Spleen (tissue), 11 donors: ENCODE data around the gene PHF20. TPM values are rescaled to one million over a fixed set of nuclear protein-coding genes. Genes with fewer than 3 reads are reported as not detected.
A peak's percentile ranks its signal among the peaks of the same experiment; 100 is the strongest.

Experiments
- DNase-seq: peaks from one replicate; pipeline ENCODE4 v3.0.0-alpha.2; 2020
- H3K27ac ChIP-seq, 8 donors: fragments of 200-600 bp; sonication (generic) in 7 of 8; 1 replicate in 4 of 8; 2 replicates in 4 of 8; pipeline versions ENCODE4 v1.5.0 to v1.8.0; 2016 to 2021; ENCODE audit warnings: inconsistent platforms in 4 of 8, mild to moderate bottlenecking in 4 of 8, moderate library complexity in 1 of 8
- H3K27me3 ChIP-seq, 7 donors: fragments of 200-600 bp; sonication (generic) in 6 of 7; replicated peaks in 1 of 7; 1 replicate in 4 of 7; 2 replicates in 3 of 7; pipeline versions ENCODE4 v1.5.0 to v1.8.0; 2016 to 2021; ENCODE audit warnings: inconsistent platforms in 3 of 7, mild to moderate bottlenecking in 1 of 7
- H3K36me3 ChIP-seq, 6 donors: fragments of 200-600 bp; sonication (generic) in 5 of 6; 1 replicate in 4 of 6; 2 replicates in 2 of 6; pipeline versions ENCODE4 v1.5.0 to v1.8.0; 2016 to 2021; ENCODE audit warnings: inconsistent platforms in 2 of 6
- H3K4me1 ChIP-seq, 6 donors: fragments of 200-600 bp; sonication (generic) in 5 of 6; 1 replicate in 3 of 6; 2 replicates in 3 of 6; pipeline versions ENCODE4 v1.5.0 to v1.8.0; 2016 to 2021; ENCODE audit warnings: inconsistent platforms in 3 of 6
- H3K4me3 ChIP-seq, 8 donors: fragments of 200-600 bp; sonication (generic) in 7 of 8; 1 replicate in 4 of 8; 2 replicates in 4 of 8; pipeline versions ENCODE4 v1.5.0 to v1.8.0; 2016 to 2021; ENCODE audit warnings: inconsistent platforms in 4 of 8, mild to moderate bottlenecking in 4 of 8, moderate library complexity in 2 of 8
- H3K9me3 ChIP-seq, 8 donors: fragments of 200-600 bp; sonication (generic) in 7 of 8; 1 replicate in 4 of 8; 2 replicates in 4 of 8; pipeline versions ENCODE4 v1.5.0 to v1.8.0; 2016 to 2021; ENCODE audit warnings: inconsistent platforms in 4 of 8
- POLR2A ChIP-seq, 3 donors: fragments of 450-650 bp; IDR thresholded peaks; one replicate each; pipeline ENCODE4 v1.5.1; 2017; ENCODE audit warnings: antibody characterized with exemption in 3 of 3, mild to moderate bottlenecking in 1 of 3
- POLR2AphosphoS5 ChIP-seq, 3 donors: sonication (generic); formaldehyde crosslinking; IDR thresholded peaks; one replicate each; pipeline ENCODE4 v1.5.1; 2017; ENCODE audit warnings: antibody characterized with exemption in 3 of 3
- WGBS, 5 donors: extraction: QIAGEN DNeasy Blood & Tissue Kit in 3 of 5; methylation state at CpG; one replicate each; pipeline versions ENCODE4 v1.1.5 to v1.1.7; 2013 to 2018; 5-methylcytosine and 5-hydroxymethylcytosine counted together
- intact Hi-C: fragments of 100-400 bp; cut with DNase I; formaldehyde crosslinking; loops from one replicate; pipeline ENCODE4 v1.15.0; 2023; ENCODE audit warnings: low total_unique reads
- polyA plus RNA-seq, 3 donors: library from polyadenylated mRNA; stranded (reverse); fragments of 200-250 nt; gene quantifications; one replicate each; pipeline ENCODE4 v1.2.1, GENCODE V29; 2013
- total RNA-seq, 7 donors: library from RNA; depleted of rRNA in 3 of 7; stranded (reverse); fragments of >200 nt in 3 of 7; fragmentation: NEBNext Ultra II Directional in 4 of 7; extraction: Animal tissue kit (Norgen Biotek cat#: 25700) in 4 of 7; gene quantifications; one replicate each; pipeline versions ENCODE4 v1.1.0 to v1.2.1, GENCODE V29; 2016 to 2021
- TF ChIP-seq, protein P1 (sequence below), 11 experiments: fragments of 200-600 bp in 7 of 11; fragments of 450-650 bp in 4 of 11; sonication (generic) in 4 of 11; IDR thresholded peaks in 8 of 11; conservative IDR thresholded peaks in 3 of 11; 1 replicate in 7 of 11; 2 replicates in 4 of 11; pipeline versions ENCODE4 v1.4.0 to v1.8.0; 2016 to 2021; ENCODE audit warnings: antibody characterized with exemption in 11 of 11, inconsistent platforms in 4 of 11, mild to moderate bottlenecking in 1 of 11
- donor health status: healthy with polysubstance abuse.
- donor health status: DM: no; HTN: no; CAD: no; lungs with moderate emphysema.
- donor health status: DM: no; HTN: no; CAD: no.
- donor health status: Bipolar disorder and iron deficiency.
- donor health status: healthy.
- donor health status: DM: no; HTN: no; CAD: no.
- donor health status: DM: yes; HTN: yes; CAD: no.

The PHF20 gene
- total and polyA plus RNA-seq, 10 donors, result 40.0 to 89.9 (median 57.4) TPM

DNA sequence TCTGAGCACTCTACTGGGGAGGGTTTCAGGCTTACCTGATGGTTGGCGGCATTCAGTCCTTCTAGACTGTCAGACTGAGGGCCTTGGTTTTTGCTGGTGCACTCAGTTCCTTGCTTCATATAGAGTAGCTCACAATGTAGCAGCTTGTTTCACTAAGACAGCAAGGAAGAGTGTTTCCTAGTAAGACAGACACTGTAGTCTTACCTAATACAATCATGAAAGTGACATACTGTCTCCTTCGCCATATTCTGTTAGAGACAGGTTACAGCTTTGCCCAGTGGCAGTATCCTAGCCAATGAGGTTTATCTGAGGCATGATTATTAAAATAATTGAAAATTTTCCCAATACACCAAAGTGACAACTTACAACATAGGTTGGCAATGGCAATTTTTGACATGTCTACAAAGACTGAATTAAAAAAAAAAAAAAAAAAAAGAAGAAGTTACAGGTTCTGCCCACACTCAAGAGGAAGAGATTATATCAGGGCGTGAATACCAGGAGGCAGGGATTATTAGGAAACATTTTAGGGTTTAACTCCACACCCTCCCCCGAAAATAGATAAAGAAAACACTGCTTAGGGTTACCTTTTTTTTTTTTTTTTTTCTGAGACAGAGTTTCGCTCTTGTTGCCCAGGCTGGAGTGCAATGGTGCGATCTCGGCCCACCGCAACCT, 115.7 kb downstream of the PHF20 start:
- peak overlapping the region in 3 of 8 donors; percentile 4 to 54 (median 38) for H3K27ac ChIP-seq
- TF ChIP-seq POLR2AphosphoS5 (IDR thresholded peaks at IDR 0.05) (no peak), POLR2A (IDR thresholded peaks at IDR 0.05) (no peak)
- TF ChIP-seq, protein P1, sequence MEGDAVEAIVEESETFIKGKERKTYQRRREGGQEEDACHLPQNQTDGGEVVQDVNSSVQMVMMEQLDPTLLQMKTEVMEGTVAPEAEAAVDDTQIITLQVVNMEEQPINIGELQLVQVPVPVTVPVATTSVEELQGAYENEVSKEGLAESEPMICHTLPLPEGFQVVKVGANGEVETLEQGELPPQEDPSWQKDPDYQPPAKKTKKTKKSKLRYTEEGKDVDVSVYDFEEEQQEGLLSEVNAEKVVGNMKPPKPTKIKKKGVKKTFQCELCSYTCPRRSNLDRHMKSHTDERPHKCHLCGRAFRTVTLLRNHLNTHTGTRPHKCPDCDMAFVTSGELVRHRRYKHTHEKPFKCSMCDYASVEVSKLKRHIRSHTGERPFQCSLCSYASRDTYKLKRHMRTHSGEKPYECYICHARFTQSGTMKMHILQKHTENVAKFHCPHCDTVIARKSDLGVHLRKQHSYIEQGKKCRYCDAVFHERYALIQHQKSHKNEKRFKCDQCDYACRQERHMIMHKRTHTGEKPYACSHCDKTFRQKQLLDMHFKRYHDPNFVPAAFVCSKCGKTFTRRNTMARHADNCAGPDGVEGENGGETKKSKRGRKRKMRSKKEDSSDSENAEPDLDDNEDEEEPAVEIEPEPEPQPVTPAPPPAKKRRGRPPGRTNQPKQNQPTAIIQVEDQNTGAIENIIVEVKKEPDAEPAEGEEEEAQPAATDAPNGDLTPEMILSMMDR (IDR thresholded peaks at IDR 0.05 in 8 of 11, conservative IDR thresholded peaks at IDR 0.05 in 3 of 11), result no peak
- no peak overlapping the region for H3K4me3 ChIP-seq
- H3K27me3 ChIP-seq, result no peaks in the 10 kb centered on the region
- H3K36me3 ChIP-seq, result peaks cover 0 to 46% (median 7%) of the 10 kb centered on the region in 6 donors
- H3K9me3 ChIP-seq, result no peaks in the 10 kb centered on the region
- no peak for DNase-seq
- intact Hi-C loops, result loop anchor here (5.0 to 10.0 kb wide), 2 partner anchors 153 to 425 kb away; no protein-coding TSS in a partner anchor
- peaks cover 6 to 39% (median 14%) of the 10 kb centered on the region in 6 donors for H3K4me1 ChIP-seq
- WGBS, 5 donors, result 76 to 93% (median 86%) methylated on average over 8 of the region's 8 CpGs

DNA sequence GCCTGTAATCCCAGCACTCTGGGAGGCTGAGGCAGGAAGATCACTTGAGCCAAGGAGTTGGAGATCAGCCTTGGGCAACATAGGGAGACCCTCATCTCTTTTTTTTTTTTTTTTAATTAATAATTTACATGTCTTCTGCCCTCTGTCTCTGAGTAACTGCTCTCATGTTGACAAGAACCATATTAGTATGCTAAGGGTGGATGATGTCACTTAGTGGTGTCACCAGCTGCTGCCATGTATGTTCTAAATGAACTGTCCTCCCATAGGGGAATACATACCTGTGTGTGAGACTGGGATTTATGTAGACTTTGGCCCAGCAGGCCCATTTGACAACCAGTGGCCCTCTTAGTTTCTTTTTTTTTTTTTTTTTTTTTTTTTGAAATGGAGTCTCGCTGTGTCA, 116.8 kb downstream of the PHF20 start:
- WGBS, 5 donors, result 94 to 100% (median 100%) methylated on average over 1 of the region's 1 CpG
- H3K9me3 ChIP-seq, result no peaks in the 10 kb centered on the region
- H3K4me3 ChIP-seq, result no peak overlapping the region
- H3K36me3 ChIP-seq, result peaks cover 0 to 45% (median under 1%) of the 10 kb centered on the region in 6 donors
- TF ChIP-seq POLR2AphosphoS5 (IDR thresholded peaks at IDR 0.05), result no peak
- TF ChIP-seq, protein P1 (IDR thresholded peaks at IDR 0.05 in 8 of 11, conservative IDR thresholded peaks at IDR 0.05 in 3 of 11), result no peak
- no peak for TF ChIP-seq POLR2A (IDR thresholded peaks at IDR 0.05)
- intact Hi-C loops, result loop anchor here (5.0 to 10.0 kb wide), 2 partner anchors 154 to 426 kb away; no protein-coding TSS in a partner anchor
- H3K27me3 ChIP-seq, result no peaks in the 10 kb centered on the region
- peaks cover 6 to 37% (median 13%) of the 10 kb centered on the region in 6 donors for H3K4me1 ChIP-seq
- DNase-seq, result no peak
- H3K27ac ChIP-seq, result peak overlapping the region in 1 of 8 donors; percentile 13

DNA sequence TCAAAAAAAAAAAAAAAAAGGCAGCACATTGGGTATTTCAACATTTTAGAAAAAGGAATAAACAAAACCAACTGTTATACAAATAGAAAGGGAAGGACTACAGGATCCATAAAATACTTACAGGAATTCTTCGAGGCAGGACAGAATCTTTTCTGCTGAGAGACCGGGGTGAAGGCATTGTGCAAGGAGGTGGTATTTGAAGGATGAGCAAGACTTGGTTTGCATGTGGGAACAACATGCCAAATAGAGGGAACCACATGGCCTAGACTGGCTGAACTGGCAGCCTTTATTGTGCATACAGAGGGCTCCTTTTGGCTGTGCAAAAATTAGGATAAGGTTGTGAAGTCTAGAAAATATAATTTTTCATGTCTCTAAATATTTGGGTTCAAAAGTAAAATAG, 119.6 kb downstream of the PHF20 start:
- no peak overlapping the region for H3K27ac ChIP-seq
- 64 to 90% (median 85%) methylated on average over 2 of the region's 2 CpGs for WGBS, 5 donors
- no peaks in the 10 kb centered on the region for H3K27me3 ChIP-seq
- DNase-seq, result no peak
- no peak overlapping the region for H3K4me3 ChIP-seq
- intact Hi-C loops, result no loop called here
- H3K36me3 ChIP-seq, result peaks cover 0 to 55% (median 4%) of the 10 kb centered on the region in 6 donors
- H3K9me3 ChIP-seq, result no peaks in the 10 kb centered on the region
- no peak for TF ChIP-seq POLR2A (IDR thresholded peaks at IDR 0.05)
- TF ChIP-seq, protein P1 (IDR thresholded peaks at IDR 0.05 in 8 of 11, conservative IDR thresholded peaks at IDR 0.05 in 3 of 11), result no peak
- no peak for TF ChIP-seq POLR2AphosphoS5 (IDR thresholded peaks at IDR 0.05)
- H3K4me1 ChIP-seq, result peaks cover 0 to 45% (median 5%) of the 10 kb centered on the region in 6 donors

DNA sequence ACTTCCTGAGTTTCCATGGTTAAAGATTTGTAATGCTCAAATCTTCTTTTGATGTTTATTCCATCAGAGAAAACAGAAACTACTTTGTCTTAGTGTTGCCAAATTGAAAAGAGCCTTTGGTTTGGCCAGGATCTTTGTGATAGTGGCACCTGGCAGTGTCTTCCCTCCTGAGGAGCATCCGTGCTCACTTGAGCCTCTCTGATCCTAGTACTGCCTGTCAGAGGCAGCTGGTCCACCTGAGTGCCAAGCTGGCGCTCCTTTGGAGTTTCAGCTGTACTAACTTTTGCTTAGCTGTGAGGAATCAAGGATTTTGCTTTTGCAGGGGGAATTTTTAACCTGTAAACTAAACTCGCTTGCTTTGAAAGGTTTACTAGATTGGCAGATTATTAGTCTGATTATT, 121.1 kb downstream of the PHF20 start:
- Histone ChIP-seq H3K27ac (no peak overlapping the region), H3K36me3 (peaks cover 0 to 52% (median 4%) of the 10 kb centered on the region in 6 donors), H3K27me3 (no peaks in the 10 kb centered on the region), H3K4me1 (peaks cover 0 to 31% (median 5%) of the 10 kb centered on the region in 6 donors), H3K9me3 (no peaks in the 10 kb centered on the region), H3K4me3 (no peak overlapping the region)
- intact Hi-C loops, result no loop called here
- 61 to 97% (median 92%) methylated on average over 3 of the region's 3 CpGs for WGBS, 5 donors
- no peak for DNase-seq
- TF ChIP-seq, protein P1 (IDR thresholded peaks at IDR 0.05 in 8 of 11, conservative IDR thresholded peaks at IDR 0.05 in 3 of 11), result no peak
- no peak for TF ChIP-seq POLR2A (IDR thresholded peaks at IDR 0.05)
- no peak for TF ChIP-seq POLR2AphosphoS5 (IDR thresholded peaks at IDR 0.05)
